ENCODE results near the gene BLOC1S5.
A peak's percentile ranks its signal among the peaks of the same experiment; 100 is the strongest.

DNA sequence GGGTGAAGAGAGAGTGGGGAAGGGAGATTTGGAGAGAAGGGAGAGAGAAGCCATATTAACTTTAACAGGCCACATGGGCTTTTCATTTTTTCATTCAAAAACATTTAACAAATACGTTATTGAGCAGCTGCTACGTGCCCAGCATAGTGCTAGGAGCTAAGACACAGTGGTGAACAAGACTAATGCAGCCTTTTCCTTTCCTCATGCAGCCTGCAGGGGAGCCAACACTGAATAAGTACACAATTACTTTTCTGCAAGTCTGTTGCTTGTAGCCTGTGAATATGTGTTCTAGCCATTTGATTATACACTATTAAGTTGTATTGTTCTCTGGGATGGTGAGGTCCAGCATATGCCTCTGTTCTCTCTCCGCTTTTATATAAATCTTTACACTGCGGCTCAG, 1.9 kb upstream of the BLOC1S5 start:
- TF ChIP-seq, protein P1, sequence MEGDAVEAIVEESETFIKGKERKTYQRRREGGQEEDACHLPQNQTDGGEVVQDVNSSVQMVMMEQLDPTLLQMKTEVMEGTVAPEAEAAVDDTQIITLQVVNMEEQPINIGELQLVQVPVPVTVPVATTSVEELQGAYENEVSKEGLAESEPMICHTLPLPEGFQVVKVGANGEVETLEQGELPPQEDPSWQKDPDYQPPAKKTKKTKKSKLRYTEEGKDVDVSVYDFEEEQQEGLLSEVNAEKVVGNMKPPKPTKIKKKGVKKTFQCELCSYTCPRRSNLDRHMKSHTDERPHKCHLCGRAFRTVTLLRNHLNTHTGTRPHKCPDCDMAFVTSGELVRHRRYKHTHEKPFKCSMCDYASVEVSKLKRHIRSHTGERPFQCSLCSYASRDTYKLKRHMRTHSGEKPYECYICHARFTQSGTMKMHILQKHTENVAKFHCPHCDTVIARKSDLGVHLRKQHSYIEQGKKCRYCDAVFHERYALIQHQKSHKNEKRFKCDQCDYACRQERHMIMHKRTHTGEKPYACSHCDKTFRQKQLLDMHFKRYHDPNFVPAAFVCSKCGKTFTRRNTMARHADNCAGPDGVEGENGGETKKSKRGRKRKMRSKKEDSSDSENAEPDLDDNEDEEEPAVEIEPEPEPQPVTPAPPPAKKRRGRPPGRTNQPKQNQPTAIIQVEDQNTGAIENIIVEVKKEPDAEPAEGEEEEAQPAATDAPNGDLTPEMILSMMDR (optimal IDR thresholded peaks at IDR 0.05 in 1 of 3, IDR thresholded peaks at IDR 0.05 in 1 of 3, conservative IDR thresholded peaks at IDR 0.05 in 1 of 3; ENCODE audit: extremely low read depth in 1 of 3, insufficient read depth in 2 of 3, low read length in 3 of 3), result peak in 2 of 3 experiments; percentile 8 to 18
- no peak for TF ChIP-seq EZH2 (IDR thresholded peaks at IDR 0.05; ENCODE audit: low read length)
